ENCODE results near the gene FARS2.

Gene FARS2

GRCh38 chr6:5699064-5699463 lies 437.8 kb downstream of the FARS2 start:
- DNase-seq (ENCODE audit: low spot score), result peak; percentile 43

GRCh38 chr6:5701174-5701573 lies 439.9 kb downstream of the FARS2 start:
- no peak for DNase-seq (ENCODE audit: low spot score)

- no peak for DNase-seq (ENCODE audit: low spot score)
These were observed 443.4 kb downstream of the FARS2 start for GRCh38 chr6:5704708-5705107.

GRCh38 chr6:5705252-5705651 lies 443.9 kb downstream of the FARS2 start:
- DNase-seq (ENCODE audit: low spot score), result no peak

GRCh38 chr6:5706124-5707033 lies 445.1 kb downstream of the FARS2 start:
- no peak for DNase-seq (ENCODE audit: low spot score)

GRCh38 chr6:5707281-5708045 lies 446.1 kb downstream of the FARS2 start:
- DNase-seq (ENCODE audit: low spot score), result no peak

GRCh38 chr6:5710516-5710915 lies 449.2 kb downstream of the FARS2 start:
- no peak for DNase-seq (ENCODE audit: low spot score)

- DNase-seq (ENCODE audit: low spot score), result no peak
These were observed 449.6 kb downstream of the FARS2 start for GRCh38 chr6:5710936-5711335.

GRCh38 chr6:5712349-5713215 lies 451.3 kb downstream of the FARS2 start:
- DNase-seq (ENCODE audit: low spot score), result no peak

- no peak for DNase-seq (ENCODE audit: low spot score)
These were observed 452.2 kb downstream of the FARS2 start for GRCh38 chr6:5713519-5713918.

GRCh38 chr6:5718231-5718947 lies 457.1 kb downstream of the FARS2 start:
- no peak for DNase-seq (ENCODE audit: low spot score)

- DNase-seq (ENCODE audit: low spot score), result peak; percentile 53
These were observed 462.8 kb downstream of the FARS2 start for GRCh38 chr6:5723841-5724691.

- DNase-seq (ENCODE audit: low spot score), result no peak
These were observed 463.6 kb downstream of the FARS2 start for GRCh38 chr6:5724911-5725310.

- DNase-seq (ENCODE audit: low spot score), result no peak
These were observed 465.8 kb downstream of the FARS2 start for GRCh38 chr6:5726976-5727718.

GRCh38 chr6:5728351-5729079 lies 467.2 kb downstream of the FARS2 start:
- DNase-seq (ENCODE audit: low spot score), result no peak

GRCh38 chr6:5729080-5729434 lies 467.7 kb downstream of the FARS2 start:
- DNase-seq (ENCODE audit: low spot score), result no peak

GRCh38 chr6:5729813-5730517 lies 468.7 kb downstream of the FARS2 start:
- DNase-seq (ENCODE audit: low spot score), result no peak

GRCh38 chr6:5730585-5731263 lies 469.4 kb downstream of the FARS2 start:
- DNase-seq (ENCODE audit: low spot score), result no peak

All from Ammon's horn (tissue), 1 donor.